Stimulated activated naive CD4-positive, alpha-beta T cell treated with Interleukin-2 at 50 U/mL for 16 hours (primary cell): ENCODE measurements around the gene PET117.
A peak's percentile ranks its signal among the peaks of the same experiment; 100 is the strongest.
"Not testable (repeated sequence)": the region's sequence is repeated elsewhere in the genome, so short reads cannot be mapped to it uniquely, and the experiment has no call there.

Experiments
- DNase-seq: peaks from one replicate; lab custom pipeline; 2025; lab: John Stamatoyannopoulos, UW

Gene PET117

GRCh38 chr20:18137412-18138265 lies at the start of gene PET117, which contains the start of gene KAT14:
PET117 (plus strand) TSS chr20:18137863; CDS start chr20:18137956, 93 bp downstream.
KAT14 (plus strand) TSS chr20:18137863; CDS start chr20:18142661, 4,798 bp downstream.
- peak; percentile 87 for DNase-seq

GRCh38 chr20:18088298-18088697 lies 49.4 kb upstream of the PET117 start:
- not testable (repeated sequence) for DNase-seq

DNA sequence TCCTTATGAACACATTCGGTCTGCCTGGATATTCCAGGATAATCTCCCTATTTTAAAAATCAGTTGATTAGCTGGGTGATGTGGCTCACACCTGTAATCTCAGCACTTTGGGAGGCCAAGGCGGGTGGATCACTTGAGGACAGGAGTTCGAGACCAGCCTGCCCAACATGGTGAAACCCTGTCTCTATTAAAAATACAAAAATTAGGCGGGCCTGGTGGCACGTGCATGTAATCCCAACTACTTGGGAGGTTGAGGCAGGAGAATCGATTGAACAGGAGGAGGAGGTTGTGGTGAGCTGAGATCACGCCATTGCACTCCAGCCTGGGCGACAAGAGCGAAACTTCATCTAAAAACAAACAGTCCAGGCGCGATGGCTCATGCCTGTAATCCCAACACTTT lies 48.8 kb upstream of the PET117 start:
- DNase-seq: not testable (repeated sequence)

- DNase-seq: no peak
These were observed 47.6 kb upstream of the PET117 start for GRCh38 chr20:18090044-18090443.

DNA sequence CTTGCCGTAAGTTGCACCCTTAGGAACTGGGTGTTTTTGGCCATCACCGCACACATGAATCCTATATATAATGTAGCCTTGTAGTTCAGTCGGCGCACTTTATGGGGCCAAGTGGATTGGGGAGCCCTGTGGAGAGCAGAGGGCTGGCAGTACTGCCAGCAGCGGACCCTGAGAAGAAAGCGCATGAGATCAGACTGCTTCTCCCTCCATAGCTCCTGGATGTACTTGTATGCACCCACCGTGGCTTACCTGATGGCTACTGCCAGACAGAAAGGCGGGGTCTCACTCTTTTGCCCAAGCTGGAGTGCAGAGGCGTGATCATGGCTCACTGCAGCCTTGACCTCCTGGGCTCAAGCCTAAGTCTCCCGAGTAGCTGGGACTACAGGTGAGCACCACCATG lies 47.2 kb upstream of the PET117 start:
- DNase-seq: no peak

DNA sequence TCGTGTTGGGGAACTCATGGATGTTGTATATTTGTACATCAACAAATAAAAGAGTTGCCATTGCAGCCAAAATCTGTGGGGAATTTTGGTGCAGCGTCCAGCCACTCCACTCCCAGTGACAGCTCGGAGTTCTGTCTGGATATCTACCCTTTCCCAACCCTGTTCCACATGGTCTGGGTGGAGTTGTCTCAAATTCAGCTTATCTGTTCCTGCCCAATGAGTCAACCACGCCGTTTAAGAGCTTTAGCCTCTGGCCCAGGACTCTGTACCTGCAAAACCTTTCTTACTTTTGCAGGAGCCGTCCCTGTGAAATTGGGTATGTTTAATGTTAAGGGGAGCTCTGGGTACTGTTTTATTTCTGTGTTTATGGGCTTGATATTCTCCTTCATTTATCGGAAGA lies 46.0 kb upstream of the PET117 start:
- DNase-seq: no peak

DNA sequence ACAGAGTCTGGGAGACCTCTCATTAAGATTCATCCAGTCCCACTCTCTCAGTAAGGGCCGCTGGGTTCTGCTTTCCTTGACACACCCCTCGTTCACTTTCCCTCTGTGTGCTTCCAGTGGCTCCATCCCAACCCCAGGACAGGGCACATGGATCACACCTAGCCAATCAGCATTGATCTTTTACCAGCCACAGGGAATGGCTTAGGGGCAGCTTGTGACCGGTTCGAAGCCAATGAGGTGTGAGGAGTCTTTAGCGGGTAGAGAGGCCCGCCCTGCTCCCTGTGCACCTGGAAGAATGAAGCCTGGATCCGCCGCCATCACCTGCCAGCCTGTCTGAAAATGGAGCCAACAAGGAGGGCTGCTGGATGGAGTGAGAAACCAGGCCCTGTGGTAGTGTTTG lies 44.8 kb upstream of the PET117 start:
- DNase-seq: no peak

- no peak for DNase-seq
These were observed 44.3 kb upstream of the PET117 start for GRCh38 chr20:18093388-18093787.

DNA sequence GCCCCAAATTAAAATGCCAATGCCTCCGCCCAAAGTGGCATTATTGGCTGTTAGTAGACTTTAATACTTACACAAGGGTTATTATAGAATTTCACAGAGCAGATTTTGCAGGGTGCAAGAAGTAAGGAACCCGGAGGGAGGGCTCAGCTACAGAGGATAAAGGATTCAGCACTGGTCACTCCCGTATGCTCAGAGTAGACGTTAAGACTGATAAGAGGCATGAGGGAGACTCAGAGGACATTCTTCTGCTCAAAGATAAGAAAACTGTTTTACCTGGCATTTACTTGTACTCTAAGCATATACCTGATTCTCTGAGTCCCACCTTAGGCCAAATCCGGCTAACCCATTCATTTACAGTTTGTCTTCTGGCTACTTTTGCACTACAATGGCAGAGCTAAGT lies 43.5 kb upstream of the PET117 start:
- no peak for DNase-seq

DNA sequence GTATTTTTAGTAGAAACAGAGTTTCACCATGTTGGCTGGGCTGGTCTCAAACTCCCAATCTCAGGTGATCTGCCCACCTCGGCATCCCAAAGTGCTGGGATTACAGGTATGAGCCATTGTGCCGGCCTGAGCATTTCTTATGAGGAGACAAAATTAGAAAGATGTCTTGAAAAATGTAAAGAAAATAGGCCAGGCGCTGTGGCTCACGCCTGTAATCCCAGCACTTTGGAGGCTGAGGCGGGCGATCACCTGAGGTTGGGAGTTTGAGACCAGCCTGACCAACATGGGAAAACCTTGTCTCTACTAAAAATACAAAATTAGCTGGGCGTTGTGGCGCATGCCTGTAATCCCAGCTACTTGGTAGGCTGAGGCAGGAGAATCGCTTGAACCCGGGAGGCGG lies 37.1 kb upstream of the PET117 start:
- not testable (repeated sequence) for DNase-seq

DNA sequence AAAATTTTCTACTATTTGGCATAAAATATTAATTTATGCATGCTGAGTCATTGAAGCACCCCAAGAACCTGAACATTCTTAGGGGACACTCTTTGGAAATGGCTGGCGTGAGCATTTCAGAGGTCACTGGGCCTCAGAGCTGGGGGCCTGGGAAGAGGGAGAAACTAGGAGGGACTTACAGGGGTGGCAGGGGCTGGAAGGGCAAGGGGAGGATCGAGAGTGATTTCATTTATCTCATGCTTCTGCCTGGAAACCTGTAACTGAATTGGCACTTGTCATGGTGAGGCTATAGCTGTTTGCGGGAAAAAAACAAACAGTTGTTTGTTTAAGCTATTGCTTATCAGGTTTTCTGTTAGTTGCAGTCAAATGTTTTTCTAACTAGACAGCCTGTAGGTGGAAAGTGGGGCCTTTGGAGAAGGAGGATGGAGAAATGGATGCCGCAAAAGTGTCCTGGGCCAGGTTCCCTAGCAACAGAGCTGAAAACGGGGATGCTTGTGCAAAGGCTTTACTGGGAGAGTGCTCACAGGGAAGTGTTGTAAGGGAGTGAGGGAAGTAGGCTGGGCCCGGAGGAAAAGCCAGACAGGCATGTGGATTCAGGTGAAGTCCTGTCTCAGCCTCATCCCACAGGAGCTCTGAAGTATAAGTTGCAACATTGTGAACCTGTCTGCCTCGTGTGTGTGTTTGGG lies 36.4 kb upstream of the PET117 start:
- DNase-seq: no peak

DNA sequence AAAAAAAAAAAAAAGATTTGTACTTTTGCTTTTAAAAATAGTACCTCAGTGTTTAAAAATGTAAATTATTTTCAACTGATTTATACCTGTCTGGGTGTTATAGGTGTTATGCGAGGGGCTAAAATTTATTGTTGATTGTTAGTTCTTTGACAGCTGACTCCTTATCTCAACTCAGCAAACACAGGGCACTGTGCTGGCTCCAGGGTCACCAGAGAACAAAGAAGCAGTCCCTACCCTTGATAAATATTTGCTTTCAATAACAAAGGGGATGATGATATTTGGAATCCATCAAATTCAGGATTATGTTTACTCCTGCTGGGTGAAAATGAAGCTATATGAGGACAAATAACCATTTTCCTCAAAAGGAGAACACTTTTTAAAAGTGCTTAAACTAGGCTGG lies 34.2 kb upstream of the PET117 start:
- no peak for DNase-seq

- DNase-seq: no peak
These were observed 29.3 kb upstream of the PET117 start for GRCh38 chr20:18108326-18108725.

DNA sequence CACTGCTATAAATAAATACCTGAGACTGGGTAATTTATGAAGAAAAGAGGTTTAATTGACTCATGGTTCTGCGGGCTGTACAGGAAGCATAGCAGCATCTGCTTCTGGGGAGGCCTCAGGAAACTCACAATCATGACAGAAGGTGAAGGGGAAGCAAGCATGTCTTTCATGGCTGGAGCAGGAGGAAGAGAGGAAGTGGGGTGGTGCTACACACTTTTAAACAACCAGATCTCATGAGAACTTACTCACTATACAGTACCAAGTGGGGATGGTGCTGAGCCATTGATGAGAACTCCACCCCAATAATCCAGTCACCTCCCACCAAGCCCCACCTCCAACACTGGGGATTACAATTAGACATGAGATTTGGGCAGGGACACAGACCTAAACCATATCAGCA lies 9.1 kb upstream of the PET117 start:
- DNase-seq: not testable (repeated sequence)

DNA sequence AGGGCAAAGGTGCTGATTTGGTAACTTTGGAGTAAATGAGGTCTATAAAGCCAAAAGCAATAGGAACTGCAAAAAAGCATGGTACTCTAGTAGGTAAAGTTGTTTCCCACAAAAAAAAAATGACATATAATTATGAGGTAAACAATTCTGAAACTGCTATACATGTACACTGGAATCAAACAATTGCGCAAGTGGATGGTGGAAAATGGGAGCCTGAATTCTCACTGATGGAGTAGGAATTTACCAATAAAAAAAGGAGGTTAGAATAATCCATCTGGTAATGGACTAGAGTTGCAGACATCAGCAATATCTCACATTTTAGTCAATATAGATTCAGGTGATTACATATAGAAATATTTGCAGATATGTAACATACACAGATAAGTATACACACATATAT lies 5.0 kb upstream of the PET117 start:
- DNase-seq: no peak

- no peak for DNase-seq
These were observed 3.7 kb upstream of the PET117 start for GRCh38 chr20:18133962-18134361.

- DNase-seq: no peak
These were observed 561 bp downstream of the PET117 start for GRCh38 chr20:18138266-18138582.

GRCh38 chr20:18138639-18139583 lies 1.2 kb downstream of the PET117 start:
- no peak for DNase-seq

GRCh38 chr20:18139832-18140231 lies 2.2 kb downstream of the PET117 start:
- no peak for DNase-seq

GRCh38 chr20:18144541-18145099 lies 7.0 kb downstream of the PET117 start:
- DNase-seq: no peak

DNA sequence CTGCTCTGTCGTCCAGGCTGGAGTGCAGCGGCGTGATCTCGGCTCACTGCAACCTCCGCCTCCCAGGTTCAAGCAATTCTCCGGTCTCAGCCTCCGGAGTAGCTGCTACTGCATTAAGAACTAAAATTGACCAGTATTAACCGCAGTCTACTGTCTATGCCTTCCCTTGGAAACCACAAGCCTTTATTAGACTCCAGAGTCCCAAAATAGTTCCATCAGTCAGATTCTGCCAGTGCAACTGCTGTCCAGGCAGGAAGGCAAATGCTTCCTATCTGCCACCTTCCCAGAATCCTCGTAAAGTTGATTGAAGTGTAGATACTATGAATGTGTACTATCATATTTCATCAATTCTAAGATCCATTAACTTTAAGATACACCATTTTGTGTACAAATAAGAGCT lies 16.7 kb downstream of the PET117 start:
- no peak for DNase-seq

- no peak for DNase-seq
These were observed 18.4 kb downstream of the PET117 start for GRCh38 chr20:18156045-18156444.
